8988T (cell line): ENCODE data around the gene IRF6.

Source experiments
- DNase-seq: peaks from one replicate; pipeline ENCODE4 v3.0.0; 2011

The IRF6 gene

GRCh38 chr1:209787551-209787950 lies 18.4 kb downstream of the IRF6 start:
- no peak for DNase-seq

DNA sequence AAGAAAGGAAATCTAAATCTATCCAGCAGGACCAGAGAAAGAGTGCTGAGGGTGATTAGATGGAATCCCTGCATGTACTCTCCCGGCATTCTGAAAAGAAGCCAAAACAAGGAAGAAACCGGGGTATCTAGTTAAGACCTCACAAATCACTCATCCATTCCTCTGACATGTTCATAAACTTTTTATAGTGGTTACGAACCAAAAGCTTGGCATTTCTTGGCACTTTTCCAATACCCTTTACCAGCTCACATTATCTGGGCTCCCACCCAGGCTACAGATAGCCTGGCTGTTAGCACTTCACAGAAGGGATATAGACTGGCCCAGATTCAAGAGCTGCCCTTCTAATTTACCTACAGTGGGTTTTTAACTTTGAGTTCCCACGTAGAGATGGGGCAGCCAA lies 19.8 kb downstream of the IRF6 start:
- DNase-seq: no peak

DNA sequence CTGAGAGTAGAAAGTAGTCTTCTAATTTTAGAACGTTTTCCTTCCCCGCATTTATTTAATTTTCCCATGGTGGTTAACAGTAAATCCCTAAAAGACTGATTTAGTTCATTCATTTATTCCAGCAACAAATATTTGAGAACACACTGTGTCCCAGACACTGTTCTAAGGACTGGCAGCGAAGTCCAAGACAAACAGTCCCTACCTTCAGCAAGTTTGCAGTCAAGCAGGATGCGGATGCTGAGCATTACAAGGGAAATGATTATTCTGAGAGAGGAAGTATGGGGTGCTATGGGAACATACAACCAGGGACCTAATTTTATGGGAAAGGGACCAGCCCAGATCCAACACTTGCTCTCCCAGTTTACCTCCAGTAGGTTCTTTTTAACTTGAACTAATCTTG lies 20.4 kb downstream of the IRF6 start:
- no peak for DNase-seq

GRCh38 chr1:209784265-209785169 lies 21.4 kb downstream of the IRF6 start, which contains the start of gene C1orf74:
Gene C1orf74, minus strand, starts transcription at chr1:209784559. Its CDS starts 925 bp downstream, at chr1:209783634.
- DNase-seq: peak; percentile 84

GRCh38 chr1:209783386-209783785 lies 22.6 kb downstream of the IRF6 start:
- DNase-seq: no peak

- no peak for DNase-seq
Measured at GRCh38 chr1:209780268-209780667, 25.7 kb downstream of the IRF6 start.

GRCh38 chr1:209778102-209778501 lies 27.8 kb downstream of the IRF6 start:
- no peak for DNase-seq

- no peak for DNase-seq
Measured at GRCh38 chr1:209777587-209777986, 28.4 kb downstream of the IRF6 start.

- no peak for DNase-seq
Measured at GRCh38 chr1:209775678-209776077, 30.3 kb downstream of the IRF6 start.

DNA sequence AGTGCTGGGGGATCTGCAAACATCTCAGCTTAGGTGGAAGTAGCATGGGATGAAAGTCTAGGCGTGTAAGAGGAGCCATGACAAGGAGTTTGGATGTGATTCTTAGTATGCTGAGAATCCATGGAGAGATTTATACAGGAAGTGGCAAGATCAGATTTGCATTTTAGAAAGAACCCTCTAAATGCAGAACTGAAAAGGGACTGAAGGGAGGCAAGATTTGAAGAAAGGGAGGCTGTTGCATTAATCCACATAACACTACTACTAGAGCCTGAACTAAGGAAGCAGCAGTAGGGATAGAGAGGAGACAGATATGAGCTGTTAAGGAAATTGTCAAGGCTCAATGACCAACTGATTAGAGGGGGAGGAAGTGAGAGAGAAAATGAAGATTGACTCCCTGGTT lies 31.4 kb downstream of the IRF6 start:
- no peak for DNase-seq

DNA sequence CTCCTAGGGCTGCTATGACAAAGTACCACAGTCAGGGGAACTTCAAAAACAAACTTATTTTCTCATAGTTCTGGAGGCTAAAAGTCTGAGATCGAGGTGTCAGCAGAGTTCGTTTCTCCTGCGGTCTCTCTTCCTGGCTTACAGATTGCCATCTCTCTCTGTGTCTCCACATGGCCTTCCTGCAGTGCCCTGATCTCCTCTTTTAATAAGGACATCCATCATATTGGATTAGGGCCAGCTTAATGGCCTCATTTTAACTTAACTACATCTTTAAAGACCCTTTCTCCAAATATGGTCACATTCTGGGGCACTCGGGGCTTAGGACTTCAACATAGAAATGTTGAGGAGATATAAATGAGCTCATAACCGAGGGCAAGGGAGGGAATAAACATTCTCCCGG lies 33.8 kb downstream of the IRF6 start:
- no peak for DNase-seq

DNA sequence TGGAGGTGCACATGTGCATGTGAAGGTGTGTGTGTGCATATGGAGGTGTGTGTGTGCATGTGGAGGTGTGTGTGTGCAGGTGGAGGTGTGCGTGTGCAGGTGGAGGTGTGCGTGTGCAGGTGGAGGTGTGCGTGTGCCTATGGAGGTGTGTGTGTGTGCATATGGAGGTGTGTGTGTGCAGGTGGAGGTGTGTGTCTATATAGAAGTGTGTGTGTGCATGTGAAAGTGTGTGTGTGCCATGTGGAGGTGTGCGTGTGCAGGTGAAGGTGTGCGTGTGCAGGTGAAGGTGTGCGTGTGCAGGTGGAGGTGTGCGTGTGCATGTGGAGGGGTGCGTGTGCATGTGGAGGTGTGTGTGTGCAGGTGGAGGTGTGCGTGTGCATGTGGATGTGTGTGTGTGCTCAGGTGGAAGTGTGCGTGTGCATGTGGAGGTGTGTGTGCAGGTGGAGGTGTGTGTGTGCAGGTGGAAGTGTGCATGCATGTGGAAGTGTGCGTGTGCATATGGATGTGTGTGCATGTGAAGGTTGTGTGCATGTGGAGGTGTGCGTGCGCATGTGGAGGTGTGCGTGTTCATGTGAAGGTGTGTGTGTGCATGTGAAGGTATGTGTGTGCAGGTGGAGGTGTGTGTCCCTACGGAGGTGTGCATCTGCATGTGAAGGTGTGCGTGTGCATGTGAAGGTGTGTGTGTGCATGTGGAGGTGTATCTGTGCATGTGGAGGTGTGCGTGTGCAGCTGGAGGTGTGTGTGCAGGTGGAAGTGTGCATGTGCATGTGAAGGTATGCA lies 35.1 kb downstream of the IRF6 start:
- no peak for DNase-seq

GRCh38 chr1:209769971-209770370 lies 36.0 kb downstream of the IRF6 start:
- DNase-seq: no peak

DNA sequence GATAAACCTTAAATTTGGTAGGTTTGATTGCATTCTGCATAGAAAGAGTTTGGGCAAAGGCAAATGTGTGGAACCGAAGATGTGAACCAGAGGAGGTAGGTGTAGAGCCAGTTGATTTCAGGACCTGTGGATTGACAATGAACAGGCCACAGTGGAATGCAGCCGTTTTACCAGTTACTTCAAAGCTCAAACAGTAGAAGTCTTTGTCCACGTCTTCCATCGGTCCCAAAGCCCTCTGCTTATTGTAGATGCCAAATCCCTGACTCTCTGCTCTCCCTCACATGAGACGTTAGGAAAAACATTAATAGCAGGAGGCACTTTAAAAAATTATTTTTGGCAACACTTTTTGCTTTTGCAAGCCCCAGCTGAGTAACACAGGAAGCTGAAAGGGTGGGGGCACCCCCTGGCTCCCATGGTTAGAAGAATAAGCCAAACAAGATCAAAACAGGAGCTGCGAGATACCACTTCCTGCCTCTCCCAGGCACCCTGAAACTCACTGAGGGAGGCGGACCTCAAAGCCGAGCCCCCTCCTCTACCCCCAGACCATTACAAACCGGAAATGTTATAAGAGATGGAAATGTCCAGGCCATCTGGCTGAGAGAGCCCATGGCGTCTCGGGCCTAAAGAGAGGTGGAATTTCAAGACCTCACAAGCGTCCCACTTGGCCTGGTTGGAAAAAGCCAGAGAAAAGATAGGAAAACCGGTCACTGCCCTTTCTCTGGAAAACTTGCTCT lies 36.6 kb downstream of the IRF6 start:
- no peak for DNase-seq

DNA sequence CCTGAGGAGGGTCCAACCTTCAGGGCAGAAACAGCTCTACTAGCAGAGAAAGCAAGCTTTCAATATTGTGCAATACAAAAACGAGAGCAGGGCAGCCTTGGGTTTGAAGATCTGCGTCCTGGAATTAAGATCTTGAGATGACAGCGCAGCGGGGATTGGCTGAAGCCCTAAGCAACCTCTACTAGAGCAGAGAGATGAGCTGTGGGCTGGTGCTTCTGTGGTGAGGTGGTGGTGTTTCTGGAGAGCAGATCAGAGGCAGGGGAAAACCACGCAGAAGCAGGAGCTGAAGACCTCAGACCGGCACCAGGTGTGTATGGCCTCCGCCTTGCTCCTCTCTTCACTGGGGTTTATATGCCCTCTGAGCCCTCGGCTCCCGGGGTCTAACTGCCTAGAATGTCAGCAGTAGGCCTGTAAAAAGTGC lies 37.6 kb downstream of the IRF6 start:
- DNase-seq: no peak

DNA sequence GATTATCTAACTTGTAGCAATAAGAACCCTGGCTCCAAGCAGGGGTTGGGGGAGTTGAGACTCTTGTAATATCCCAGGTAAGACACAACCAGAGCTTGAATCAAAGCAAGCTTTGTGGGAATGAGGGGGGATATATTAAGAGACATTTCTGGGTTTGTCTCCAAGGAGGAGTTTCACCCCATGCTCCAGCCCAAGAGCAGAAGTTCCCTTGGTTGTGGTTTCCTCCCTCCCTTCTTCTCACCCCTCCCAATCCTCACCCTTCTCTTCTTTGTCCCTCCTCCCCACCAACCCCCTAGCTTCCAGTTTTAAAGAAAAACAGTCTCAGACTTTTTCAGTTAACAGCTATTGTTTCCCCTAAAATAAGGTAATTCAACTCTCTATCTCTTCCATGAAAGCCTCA lies 38.2 kb downstream of the IRF6 start:
- no peak for DNase-seq

GRCh38 chr1:209767096-209767495 lies 38.8 kb downstream of the IRF6 start:
- DNase-seq: no peak

DNA sequence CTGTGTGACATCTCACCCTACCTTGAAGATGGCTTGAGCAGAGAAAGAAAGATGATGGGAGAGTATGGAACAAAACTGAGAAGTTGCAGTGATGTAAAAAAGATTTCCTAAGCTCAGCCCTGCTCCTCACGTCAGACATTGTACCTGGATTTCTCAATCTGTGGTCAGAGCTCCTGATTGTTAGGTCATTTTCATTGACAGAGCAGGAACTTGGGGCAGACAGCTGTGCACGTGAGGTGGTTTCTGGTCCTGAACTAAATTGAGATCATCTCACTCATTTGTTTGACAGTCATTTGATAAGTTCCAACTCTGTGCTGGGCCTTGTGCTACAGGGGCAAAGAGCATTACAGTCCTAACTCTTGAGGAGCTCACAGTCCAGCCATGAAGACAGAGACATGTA lies 39.9 kb downstream of the IRF6 start:
- DNase-seq: no peak

GRCh38 chr1:209761011-209761635 lies 44.8 kb downstream of the IRF6 start:
- DNase-seq: no peak

GRCh38 chr1:209759829-209760359 lies 46.0 kb downstream of the IRF6 start:
- DNase-seq: no peak

DNA sequence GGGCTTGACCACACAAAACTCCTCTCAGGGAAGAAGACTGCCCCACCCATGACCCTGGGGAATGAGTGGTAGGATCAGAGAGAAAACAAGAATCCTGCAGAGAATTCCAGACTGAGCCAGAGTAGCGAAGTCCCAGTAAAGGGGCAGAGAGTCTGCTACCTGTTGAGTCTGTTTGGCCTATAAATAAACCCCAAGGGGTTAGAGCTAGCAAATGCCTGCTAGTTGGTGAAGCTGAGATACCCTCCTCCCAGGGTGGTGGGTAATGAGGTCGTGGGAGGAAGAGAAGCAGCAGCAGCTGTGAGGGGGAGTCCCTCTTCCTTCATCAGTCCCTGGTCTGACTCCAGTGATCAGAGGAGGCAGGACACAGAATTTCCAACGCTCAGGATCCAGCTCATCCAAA lies 47.5 kb downstream of the IRF6 start:
- DNase-seq: no peak

DNA sequence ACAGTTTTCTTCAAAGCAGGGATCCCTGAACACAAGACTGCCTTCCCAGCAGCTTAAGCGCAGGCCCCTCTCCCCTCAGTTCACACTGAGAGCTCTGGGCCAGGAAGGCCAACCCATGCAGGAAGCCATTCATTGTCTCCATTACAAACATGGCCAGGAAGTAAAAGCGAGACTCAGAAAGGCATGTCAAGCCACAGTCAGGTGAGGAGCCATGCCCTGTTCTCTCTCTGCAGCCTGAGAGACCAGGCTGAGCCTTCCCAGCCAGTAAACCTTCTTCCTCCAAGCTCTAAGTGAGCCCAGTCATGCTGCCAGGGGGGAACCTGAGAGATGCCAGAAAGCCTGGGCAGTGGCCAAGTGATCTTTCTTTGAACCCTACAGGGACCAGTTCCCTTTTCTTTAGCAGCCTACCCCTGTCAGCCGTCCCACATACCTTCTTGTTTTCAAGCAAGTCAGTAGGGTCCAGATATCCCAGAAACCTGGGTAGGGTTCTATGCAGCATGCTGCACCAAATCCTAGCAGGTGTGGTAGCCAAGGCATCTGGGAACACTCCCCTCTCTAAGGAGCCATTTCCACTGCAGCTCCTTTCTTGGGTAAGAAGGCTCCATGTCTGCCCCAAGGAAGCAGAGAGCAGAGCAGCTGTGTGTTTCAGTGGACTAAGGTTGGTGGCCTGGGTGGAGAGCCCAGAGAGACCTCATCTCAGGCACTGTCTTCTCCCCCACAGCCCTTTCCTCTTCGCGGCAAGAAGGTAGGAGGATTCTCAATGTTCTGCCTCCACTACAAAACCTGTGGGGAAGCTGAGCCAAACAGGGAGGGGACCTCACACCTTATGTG lies 49.1 kb downstream of the IRF6 start:
- no peak for DNase-seq
